ENCODE measurements around the gene NEK3. TPM values are rescaled to one million over a fixed set of nuclear protein-coding genes. Genes with fewer than 3 reads are reported as not detected.

The NEK3 gene
- total RNA-seq, 1 experiment from 2014 or later: 1.6 TPM

DNA sequence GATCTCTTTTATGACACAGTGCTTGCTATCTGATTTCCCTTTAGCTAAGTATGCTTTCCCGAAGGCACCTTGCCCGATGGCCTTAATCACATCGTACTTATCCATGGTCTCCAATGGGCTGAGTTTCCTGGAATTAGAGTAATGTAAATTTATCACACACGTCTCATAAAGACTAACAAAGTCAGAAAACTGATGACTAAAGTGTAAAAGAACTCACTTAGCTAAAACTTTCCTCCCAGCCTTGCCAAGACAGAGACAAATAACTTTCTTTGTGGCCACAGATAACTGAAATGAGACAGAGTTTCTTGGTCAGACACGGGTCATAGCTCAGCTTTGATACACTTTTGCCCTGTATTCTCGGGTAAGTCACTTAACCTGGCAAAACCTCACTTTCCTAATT, 32.0 kb downstream of the NEK3 start:
- no peaks in the 10 kb centered on the region for H3K9me3 ChIP-seq (ENCODE audit: insufficient read depth, low read depth)
- H3K4me3 ChIP-seq: no peak overlapping the region
- no peaks in the 10 kb centered on the region; the same call in 1 of the 2 replicates for H3K27me3 ChIP-seq (ENCODE audit: insufficient read depth, low read depth)
- no peaks in the 10 kb centered on the region for H4K20me1 ChIP-seq (ENCODE audit: insufficient read depth)
- H3K36me3 ChIP-seq (ENCODE audit: low read depth): no peaks in the 10 kb centered on the region
- H3K4me2 ChIP-seq: peak overlapping the region; percentile 95
- ChIA-PET POLR2A (ENCODE audit: unreplicated experiment) (no interaction called here), CTCF (interaction anchor here (0.6 to 1.1 kb wide), 4 partner anchors 192 to 842 kb away, joined by 3 to 10 read pairs (median 3); partner anchors contain the start of gene VPS36)
- TF ChIP-seq, protein P1, sequence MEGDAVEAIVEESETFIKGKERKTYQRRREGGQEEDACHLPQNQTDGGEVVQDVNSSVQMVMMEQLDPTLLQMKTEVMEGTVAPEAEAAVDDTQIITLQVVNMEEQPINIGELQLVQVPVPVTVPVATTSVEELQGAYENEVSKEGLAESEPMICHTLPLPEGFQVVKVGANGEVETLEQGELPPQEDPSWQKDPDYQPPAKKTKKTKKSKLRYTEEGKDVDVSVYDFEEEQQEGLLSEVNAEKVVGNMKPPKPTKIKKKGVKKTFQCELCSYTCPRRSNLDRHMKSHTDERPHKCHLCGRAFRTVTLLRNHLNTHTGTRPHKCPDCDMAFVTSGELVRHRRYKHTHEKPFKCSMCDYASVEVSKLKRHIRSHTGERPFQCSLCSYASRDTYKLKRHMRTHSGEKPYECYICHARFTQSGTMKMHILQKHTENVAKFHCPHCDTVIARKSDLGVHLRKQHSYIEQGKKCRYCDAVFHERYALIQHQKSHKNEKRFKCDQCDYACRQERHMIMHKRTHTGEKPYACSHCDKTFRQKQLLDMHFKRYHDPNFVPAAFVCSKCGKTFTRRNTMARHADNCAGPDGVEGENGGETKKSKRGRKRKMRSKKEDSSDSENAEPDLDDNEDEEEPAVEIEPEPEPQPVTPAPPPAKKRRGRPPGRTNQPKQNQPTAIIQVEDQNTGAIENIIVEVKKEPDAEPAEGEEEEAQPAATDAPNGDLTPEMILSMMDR (conservative IDR thresholded peaks at IDR 0.05): no peak
- TF ChIP-seq EZH2 (IDR thresholded peaks at IDR 0.05; ENCODE audit: low read depth): no peak
- intact Hi-C loops (cut with micrococcal nuclease; ENCODE audit: unreplicated experiment): loop anchor here (1.0 to 5.0 kb wide), 6 partner anchors 65 to 325 kb away; partner anchors contain the start of genes DHRS12 and VPS36
- H3F3A ChIP-seq (ENCODE audit: insufficient read depth, low read depth): no peaks in the 10 kb centered on the region; the same call in 1 of the 2 replicates
- no peak overlapping the region for H2AFZ ChIP-seq
- no peaks in the 10 kb centered on the region for H3K79me2 ChIP-seq (ENCODE audit: low read depth)
- no peak overlapping the region for H3K27ac ChIP-seq
- no peaks in the 10 kb centered on the region for H3K9me2 ChIP-seq (ENCODE audit: insufficient read depth)
- peaks cover 11% of the 10 kb centered on the region for H3K4me1 ChIP-seq (replicated peaks; ENCODE audit: insufficient read depth)
- DNase-seq: no peak
- BruUV-seq (replicated peaks): no TSS peak

DNA sequence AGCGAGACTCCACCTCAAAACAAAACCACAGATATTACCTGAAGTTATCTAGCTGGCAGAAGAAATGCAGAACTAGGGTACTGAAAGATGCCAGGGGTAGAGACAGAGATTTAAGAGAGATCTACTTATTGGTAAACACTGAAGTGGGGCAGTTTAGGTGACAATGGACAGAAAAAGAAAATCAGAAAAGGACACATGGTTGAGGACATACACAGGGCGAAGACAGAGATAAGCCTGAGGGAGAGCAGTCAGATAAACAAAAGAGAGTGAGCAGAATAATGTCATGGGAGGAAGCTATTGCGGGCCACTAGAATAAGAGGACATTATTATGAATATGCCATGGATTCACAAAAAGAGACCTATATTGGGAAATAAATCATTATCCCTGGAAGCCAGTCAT, 33.9 kb downstream of the NEK3 start:
- CTCF ChIA-PET: no interaction called here
- no peak overlapping the region for H2AFZ ChIP-seq

DNA sequence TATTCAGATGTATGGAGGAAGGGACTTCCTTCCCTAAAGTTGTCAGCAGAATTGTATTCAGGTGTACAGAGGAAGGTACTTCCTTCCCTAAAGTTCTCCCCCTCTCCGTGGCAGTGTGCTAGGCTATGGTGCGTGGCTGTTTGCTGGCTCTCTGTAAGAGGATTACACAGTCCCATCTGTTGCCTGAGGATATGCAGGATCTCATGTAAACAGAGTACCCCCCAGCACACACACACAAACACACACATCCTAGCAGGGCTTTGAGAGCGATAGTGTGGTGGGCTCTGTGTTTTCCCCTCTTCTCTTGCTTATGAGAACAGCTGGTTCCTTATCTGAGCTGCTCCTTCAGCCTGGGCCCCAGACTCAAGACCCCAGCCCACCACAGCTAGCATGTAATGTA, 40.8 kb downstream of the NEK3 start:
- no peaks in the 10 kb centered on the region for H3K79me2 ChIP-seq (ENCODE audit: low read depth)
- H3K9me2 ChIP-seq (ENCODE audit: insufficient read depth): no peaks in the 10 kb centered on the region
- no TSS peak for BruUV-seq (replicated peaks)
- no peaks in the 10 kb centered on the region; the same call in 1 of the 2 replicates for H3K27me3 ChIP-seq (ENCODE audit: insufficient read depth, low read depth)
- TF ChIP-seq, protein P1 (conservative IDR thresholded peaks at IDR 0.05): no peak
- no peak for TF ChIP-seq EZH2 (IDR thresholded peaks at IDR 0.05; ENCODE audit: low read depth)
- intact Hi-C loops (cut with micrococcal nuclease; ENCODE audit: unreplicated experiment): no loop called here
- no peaks in the 10 kb centered on the region for H3F3A ChIP-seq (ENCODE audit: insufficient read depth, low read depth)
- DNase-seq: no peak
- H3K27ac ChIP-seq: no peak overlapping the region
- H3K4me3 ChIP-seq: no peak overlapping the region
- no peaks in the 10 kb centered on the region for H4K20me1 ChIP-seq (ENCODE audit: insufficient read depth)
- H2AFZ ChIP-seq: no peak overlapping the region
- no peak overlapping the region for H3K4me2 ChIP-seq
- no peaks in the 10 kb centered on the region for H3K9me3 ChIP-seq (ENCODE audit: insufficient read depth, low read depth)
- no peaks in the 10 kb centered on the region for H3K36me3 ChIP-seq (ENCODE audit: low read depth)
- ChIA-PET POLR2A (ENCODE audit: unreplicated experiment) (no interaction called here), CTCF (no interaction called here)
- no peaks in the 10 kb centered on the region for H3K4me1 ChIP-seq (replicated peaks; ENCODE audit: insufficient read depth)

More for the DNA sequence above, 33.9 kb downstream of the NEK3 start:
- peaks cover 11% of the 10 kb centered on the region for H3K4me1 ChIP-seq (replicated peaks; ENCODE audit: insufficient read depth)
- BruUV-seq (replicated peaks): no TSS peak
- H3K27me3 ChIP-seq (ENCODE audit: insufficient read depth, low read depth): no peaks in the 10 kb centered on the region; the same call in 1 of the 2 replicates
- H3K9me3 ChIP-seq (ENCODE audit: insufficient read depth, low read depth): no peaks in the 10 kb centered on the region
- no peak overlapping the region for H3K27ac ChIP-seq
- H3K79me2 ChIP-seq (ENCODE audit: low read depth): no peaks in the 10 kb centered on the region
- POLR2A ChIA-PET (ENCODE audit: unreplicated experiment): no interaction called here
- no peak overlapping the region for H3K4me3 ChIP-seq
- H3K36me3 ChIP-seq (ENCODE audit: low read depth): no peaks in the 10 kb centered on the region
- DNase-seq: no peak
- H3K9me2 ChIP-seq (ENCODE audit: insufficient read depth): no peaks in the 10 kb centered on the region
- intact Hi-C loops (cut with micrococcal nuclease; ENCODE audit: unreplicated experiment): loop anchor here (5.0 kb wide), 3 partner anchors 67 to 327 kb away; partner anchors contain the start of genes DHRS12 and VPS36
- no peak overlapping the region for H3K4me2 ChIP-seq
- H3F3A ChIP-seq (ENCODE audit: insufficient read depth, low read depth): no peaks in the 10 kb centered on the region; the same call in 1 of the 2 replicates
- no peaks in the 10 kb centered on the region for H4K20me1 ChIP-seq (ENCODE audit: insufficient read depth)
- TF ChIP-seq, protein P1 (conservative IDR thresholded peaks at IDR 0.05): no peak
- TF ChIP-seq EZH2 (IDR thresholded peaks at IDR 0.05; ENCODE audit: low read depth): no peak
